GM20000 (cell line): ENCODE data around the gene OR2S2.
"Not testable (repeated sequence)": the region's sequence is repeated elsewhere in the genome, so short reads cannot be mapped to it uniquely, and the experiment has no call there.

Source experiments
- DNase-seq: peaks from one replicate; pipeline ENCODE4 v3.0.0; 2012; ENCODE audit warnings: low spot score
- TF ChIP-seq, protein P1 (sequence below): IDR thresholded peaks from 2 replicates; pipeline ENCODE4 v1.5.1; 2012; ENCODE audit warnings: mild to moderate bottlenecking, control low read depth; ENCODE audit errors: extremely low read depth, missing control alignments

The OR2S2 gene

DNA sequence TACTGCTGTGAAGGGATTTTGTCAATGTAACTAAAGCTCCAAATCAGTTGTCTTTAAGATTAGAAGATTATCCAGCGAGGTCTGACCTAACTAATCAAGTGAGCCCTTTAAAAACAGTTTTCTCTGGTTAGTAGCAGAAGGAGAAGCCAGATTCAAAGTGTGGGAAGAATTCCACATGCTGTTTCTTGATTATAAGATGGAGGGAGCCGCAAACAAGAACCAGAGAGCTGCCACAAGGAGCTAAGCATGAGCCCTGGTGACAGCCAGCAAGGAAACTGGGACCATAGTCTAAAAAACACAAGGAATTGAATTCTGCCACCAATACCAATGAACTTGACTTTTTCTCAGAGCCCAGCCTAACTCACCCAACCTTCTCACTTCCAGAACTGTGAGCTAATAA is 37.0 kb upstream of the OR2S2 start:
- TF ChIP-seq, protein P1, sequence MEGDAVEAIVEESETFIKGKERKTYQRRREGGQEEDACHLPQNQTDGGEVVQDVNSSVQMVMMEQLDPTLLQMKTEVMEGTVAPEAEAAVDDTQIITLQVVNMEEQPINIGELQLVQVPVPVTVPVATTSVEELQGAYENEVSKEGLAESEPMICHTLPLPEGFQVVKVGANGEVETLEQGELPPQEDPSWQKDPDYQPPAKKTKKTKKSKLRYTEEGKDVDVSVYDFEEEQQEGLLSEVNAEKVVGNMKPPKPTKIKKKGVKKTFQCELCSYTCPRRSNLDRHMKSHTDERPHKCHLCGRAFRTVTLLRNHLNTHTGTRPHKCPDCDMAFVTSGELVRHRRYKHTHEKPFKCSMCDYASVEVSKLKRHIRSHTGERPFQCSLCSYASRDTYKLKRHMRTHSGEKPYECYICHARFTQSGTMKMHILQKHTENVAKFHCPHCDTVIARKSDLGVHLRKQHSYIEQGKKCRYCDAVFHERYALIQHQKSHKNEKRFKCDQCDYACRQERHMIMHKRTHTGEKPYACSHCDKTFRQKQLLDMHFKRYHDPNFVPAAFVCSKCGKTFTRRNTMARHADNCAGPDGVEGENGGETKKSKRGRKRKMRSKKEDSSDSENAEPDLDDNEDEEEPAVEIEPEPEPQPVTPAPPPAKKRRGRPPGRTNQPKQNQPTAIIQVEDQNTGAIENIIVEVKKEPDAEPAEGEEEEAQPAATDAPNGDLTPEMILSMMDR = no peak

DNA sequence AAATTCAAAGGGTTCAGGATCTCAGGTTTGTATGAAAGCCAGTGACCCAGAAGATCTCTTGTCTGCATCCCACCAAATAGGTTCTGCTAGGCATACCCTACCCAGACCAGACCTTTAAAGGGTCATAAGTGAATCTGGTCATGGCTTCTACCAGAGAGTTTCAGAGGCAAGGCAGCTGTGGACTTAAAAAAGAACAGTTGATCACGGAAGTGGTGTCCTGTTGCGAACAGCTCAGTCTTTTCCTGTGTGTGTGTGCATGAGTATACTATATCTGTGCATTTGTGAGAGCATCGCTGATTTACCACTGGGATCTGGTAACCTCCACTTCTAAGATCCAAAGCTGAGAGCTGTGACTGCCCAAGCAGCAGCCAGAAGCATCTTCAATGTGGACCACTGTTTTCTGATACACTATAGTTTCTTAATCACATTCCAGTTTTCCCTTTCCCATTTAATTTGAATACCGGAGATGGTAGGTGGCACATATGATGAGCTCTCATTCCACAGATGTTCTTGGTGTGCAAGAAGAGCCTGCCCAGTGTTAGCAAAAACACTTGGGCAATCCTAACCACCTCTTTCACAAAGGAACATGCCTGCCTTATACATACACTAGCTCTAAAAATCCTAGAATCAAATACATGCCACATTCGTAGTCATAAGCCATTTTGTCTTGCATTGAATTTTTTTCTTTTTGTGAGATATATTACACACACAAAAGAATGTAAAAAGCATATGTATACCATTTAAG is 36.2 kb upstream of the OR2S2 start:
- TF ChIP-seq, protein P1 = no peak
- DNase-seq = no peak

More for the DNA sequence above, 37.0 kb upstream of the OR2S2 start:
- DNase-seq = no peak

DNA sequence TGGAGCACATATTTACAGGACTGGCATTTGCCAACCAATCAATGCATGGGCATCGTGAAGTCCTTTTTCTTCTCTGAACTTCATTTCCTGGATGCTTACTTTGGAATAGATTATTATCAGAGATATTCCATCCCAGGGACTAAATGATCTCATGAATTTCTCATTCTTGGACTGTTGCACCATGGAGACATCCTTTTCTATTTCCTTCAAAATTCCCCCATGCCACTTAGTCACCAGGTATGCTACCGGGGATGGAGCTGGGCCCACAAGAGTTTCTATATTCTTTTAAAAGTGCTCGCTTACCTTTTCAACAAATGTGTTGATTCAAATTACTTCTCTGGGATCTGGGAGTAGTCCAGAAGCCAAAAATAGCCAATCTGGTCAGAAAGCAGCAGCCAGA is 35.2 kb upstream of the OR2S2 start:
- DNase-seq = not testable (repeated sequence)

DNA sequence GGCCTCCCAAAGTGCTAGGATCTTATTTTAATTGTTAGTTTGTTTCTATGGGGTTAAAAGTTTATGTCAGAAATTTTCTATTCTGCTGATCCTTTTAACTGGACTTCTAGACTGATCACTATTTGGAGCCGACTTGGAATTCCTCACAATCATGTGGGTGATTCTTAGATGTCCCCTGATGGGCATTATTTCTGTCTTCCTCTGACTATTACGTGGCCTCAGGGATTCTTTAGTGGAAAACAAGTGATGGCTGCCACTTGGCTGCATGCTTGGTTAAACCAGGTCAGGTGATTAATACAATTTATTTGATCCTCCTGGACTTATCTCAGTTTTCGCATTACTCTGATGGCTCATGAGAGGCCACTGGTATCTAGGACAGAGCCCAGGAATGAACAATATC is 32.2 kb upstream of the OR2S2 start:
- TF ChIP-seq, protein P1 = no peak
- DNase-seq = no peak

DNA sequence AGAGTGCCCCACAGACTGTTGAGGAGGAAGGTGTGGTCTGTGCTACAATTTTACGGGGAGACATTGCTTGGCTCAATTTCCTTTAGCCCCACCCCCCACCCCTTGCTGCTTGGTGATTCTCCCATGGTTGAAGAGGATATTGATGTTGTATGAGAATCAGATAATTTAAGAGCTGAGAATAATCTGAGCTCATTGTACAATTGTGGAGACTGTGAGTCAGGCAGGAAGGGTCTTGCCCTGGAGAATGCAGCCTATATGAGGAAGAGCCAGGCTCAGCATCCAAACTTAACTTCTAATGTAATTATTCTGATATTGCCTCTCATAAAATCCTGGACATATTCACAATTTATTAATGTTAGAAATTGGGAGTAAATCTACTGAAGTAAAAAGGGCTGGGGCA is 26.1 kb upstream of the OR2S2 start:
- DNase-seq = no peak
- TF ChIP-seq, protein P1 = no peak

DNA sequence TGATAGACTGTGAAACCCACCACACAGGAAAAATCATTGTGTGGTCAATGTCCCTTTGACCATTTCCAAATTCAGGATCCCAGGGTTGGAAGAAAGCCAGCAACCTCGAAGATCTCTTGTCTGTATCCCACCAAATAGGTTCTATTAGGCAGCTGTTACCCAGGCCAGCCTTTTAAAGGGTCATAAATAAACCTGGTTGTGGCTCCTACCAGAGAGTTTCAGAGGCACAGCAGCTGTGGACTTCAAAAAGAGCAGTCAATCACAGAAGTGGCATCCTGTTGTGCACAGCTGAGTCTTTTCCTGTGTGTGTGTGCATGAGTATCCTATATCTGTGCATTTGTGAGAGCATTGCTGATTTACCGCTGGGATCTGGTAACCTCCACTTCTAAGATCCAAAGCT is 23.7 kb upstream of the OR2S2 start:
- DNase-seq = no peak
- TF ChIP-seq, protein P1 = no peak

DNA sequence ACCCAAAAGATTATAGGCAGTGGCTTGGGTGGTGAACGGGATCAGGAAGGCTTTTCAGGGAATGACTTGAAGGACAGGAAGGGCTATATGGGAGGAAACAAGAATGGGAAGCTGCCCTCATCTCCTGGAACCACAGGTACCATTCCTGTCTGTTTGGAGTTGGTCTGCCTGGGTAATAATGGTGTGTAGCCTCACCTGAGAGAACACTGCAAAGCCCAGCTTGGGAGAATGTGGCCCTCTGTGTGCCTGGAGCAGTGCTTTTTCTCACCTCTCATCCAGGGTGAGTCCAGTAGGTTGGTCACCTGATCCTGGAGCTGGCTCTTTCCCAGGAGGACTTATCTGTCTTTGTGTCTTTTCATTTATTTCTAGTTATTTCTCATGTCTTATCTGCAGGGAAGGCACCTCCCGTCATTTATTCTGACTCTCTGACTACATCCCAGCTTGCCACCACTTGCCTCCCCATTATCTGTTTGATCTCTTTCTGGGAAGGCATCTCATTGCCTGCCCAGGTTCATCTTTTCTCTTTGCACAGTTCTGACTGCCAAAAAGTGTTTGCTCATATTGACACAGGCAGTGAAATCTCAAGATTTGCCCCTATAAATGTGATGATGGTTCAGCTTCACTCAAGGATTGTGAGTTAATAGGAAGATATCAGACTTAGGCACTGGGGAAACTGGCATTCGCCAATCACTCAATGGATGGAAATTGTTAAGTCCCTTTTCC is 22.5 kb upstream of the OR2S2 start:
- DNase-seq = no peak
- TF ChIP-seq, protein P1 = no peak
